H1 (cell line): Measurements from ENCODE around the gene CHST1. TPM values are rescaled to one million over a fixed set of nuclear protein-coding genes. Genes with fewer than 3 reads are reported as not detected.

Source experiments
- CTCF ChIA-PET: fragments of 300-600 bp; sonication (Branson Sonifier 250); formaldehyde crosslinking; loops from one replicate; lab custom pipeline; 2021; ENCODE audit not compliant: partially characterized antibody; lab: Charles Lee
- POLR2A ChIA-PET: fragments of 300-600 bp; sonication (Branson Sonifier 250); formaldehyde crosslinking; loops from one replicate; lab custom pipeline; 2021; ENCODE audit warnings: inconsistent platforms; ENCODE audit not compliant: partially characterized antibody; lab: Charles Lee
- DNase-seq, 2 experiments: peaks; one replicate each; pipeline versions ENCODE4 v3.0.0 to v3.0.0-alpha.2; 2010 to 2022; ENCODE audit warnings: low spot score in 2 of 2, low read depth in 1 of 2, mixed read lengths in 1 of 2
- FAIRE-seq: peaks from 2 replicates; lab custom pipeline; 2011; peaks lifted over from hg19 to GRCh38; lab: Jason Lieb, UNC
- H2AFZ ChIP-seq: 2 replicates; pipeline ENCODE4 v1.8.1; 2012; ENCODE audit warnings: low read length, inconsistent platforms
- H2AK5ac ChIP-seq: 2 replicates; pipeline ENCODE4 v1.6.1; 2013; ENCODE audit warnings: low read depth, low read length
- H2BK120ac ChIP-seq: replicated peaks from 2 replicates; pipeline ENCODE3; 2013; ENCODE audit warnings: low read depth, low read length, inconsistent platforms
- H2BK12ac ChIP-seq: 2 replicates; pipeline ENCODE4 v1.6.1; 2013; ENCODE audit warnings: low read depth, low read length
- H2BK15ac ChIP-seq: 2 replicates; pipeline ENCODE4 v1.6.1; 2013; ENCODE audit warnings: low read length
- H2BK20ac ChIP-seq: 2 replicates; pipeline ENCODE4 v1.6.1; 2013; ENCODE audit warnings: low read length
- H2BK5ac ChIP-seq: 2 replicates; pipeline ENCODE4 v1.6.1; 2013; ENCODE audit warnings: low read depth, low read length
- H3K14ac ChIP-seq: 2 replicates; pipeline ENCODE4 v1.6.1; 2013; ENCODE audit warnings: inconsistent platforms; ENCODE audit not compliant: insufficient read length
- H3K18ac ChIP-seq: 2 replicates; pipeline ENCODE4 v1.6.1; 2013; ENCODE audit warnings: low read length; ENCODE audit errors: extremely low read depth
- H3K23ac ChIP-seq: 2 replicates; pipeline ENCODE4 v1.6.1; 2013; ENCODE audit warnings: inconsistent platforms; ENCODE audit not compliant: insufficient read length
- H3K23me2 ChIP-seq: 2 replicates; pipeline ENCODE4 v1.6.1; 2013; ENCODE audit warnings: low read depth, low read length
- H3K27ac ChIP-seq: 2 replicates; pipeline ENCODE4 v1.6.1; 2011; ENCODE audit warnings: low read depth, low read length, inconsistent platforms
- H3K27me3 ChIP-seq, 4 experiments: replicated peaks in 1 of 4; 1 replicate in 1 of 4; 2 replicates in 3 of 4; pipeline versions ENCODE4 v1.6.1 to v1.8.1; 2011 to 2013; ENCODE audit warnings: low read length in 3 of 4, mild to moderate bottlenecking in 3 of 4, inconsistent platforms in 2 of 4, mixed read lengths in 2 of 4, moderate library complexity in 1 of 4; ENCODE audit not compliant: control insufficient read depth in 3 of 4, insufficient read depth in 3 of 4; ENCODE audit errors: extremely low read depth in 1 of 4
- H3K36me3 ChIP-seq, 4 experiments: 2 replicates each; pipeline versions ENCODE4 v1.6.1 to v1.8.1; 2011 to 2013; ENCODE audit warnings: mild to moderate bottlenecking in 4 of 4, low read length in 3 of 4, moderate library complexity in 2 of 4, control low read depth in 1 of 4, inconsistent platforms in 1 of 4; ENCODE audit not compliant: insufficient read depth in 4 of 4, control insufficient read depth in 2 of 4
- H3K4ac ChIP-seq: replicated peaks from 2 replicates; pipeline ENCODE3; 2013; ENCODE audit warnings: low read length, low read depth, mixed read lengths, inconsistent platforms; ENCODE audit not compliant: insufficient read length
- H3K4me1 ChIP-seq, 4 experiments: replicated peaks in 1 of 4; 1 replicate in 1 of 4; 2 replicates in 3 of 4; pipeline versions ENCODE4 v1.6.1 to v1.8.1; 2011 to 2013; ENCODE audit warnings: low read length in 3 of 4, inconsistent platforms in 2 of 4, mixed read lengths in 1 of 4; ENCODE audit not compliant: insufficient read depth in 4 of 4, control insufficient read depth in 3 of 4
- H3K4me2 ChIP-seq, 2 experiments: 2 replicates each; pipeline versions ENCODE4 v1.6.1 to v1.8.1; 2011 to 2013; ENCODE audit warnings: low read depth in 2 of 2, low read length in 2 of 2, control low read depth in 1 of 2, inconsistent platforms in 1 of 2, mild to moderate bottlenecking in 1 of 2; ENCODE audit not compliant: insufficient read depth in 1 of 2
- H3K4me3 ChIP-seq, 4 experiments: fragments of 200-600, 300-600 bp in 1 of 4; sonication (generic), shearing (Covaris generic), sonication (Bioruptor Twin) in 1 of 4; 2 replicates each; pipeline versions ENCODE4 v1.5.1 to v1.8.1; 2011 to 2016; ENCODE audit warnings: low read length in 4 of 4, low read depth in 3 of 4, control low read depth in 2 of 4, inconsistent platforms in 2 of 4, mild to moderate bottlenecking in 2 of 4, mixed read lengths in 1 of 4, moderate library complexity in 1 of 4; ENCODE audit not compliant: insufficient read depth in 2 of 4; ENCODE audit errors: extremely low read depth in 1 of 4
- H3K56ac ChIP-seq: replicated peaks from 2 replicates; pipeline ENCODE3; 2013; ENCODE audit warnings: low read depth, mild to moderate bottlenecking, mixed read lengths, low read length, inconsistent platforms; ENCODE audit not compliant: insufficient read length
- H3K79me1 ChIP-seq: 2 replicates; pipeline ENCODE4 v1.6.1; 2013; ENCODE audit warnings: low read depth, low read length, control low read depth
- H3K79me2 ChIP-seq, 2 experiments: 2 replicates each; pipeline versions ENCODE4 v1.6.1 to v1.8.1; 2012 to 2013; ENCODE audit warnings: low read length in 2 of 2, mild to moderate bottlenecking in 2 of 2, inconsistent platforms in 1 of 2; ENCODE audit not compliant: insufficient read depth in 2 of 2, control insufficient read depth in 1 of 2
- H3K9ac ChIP-seq, 4 experiments: replicated peaks in 1 of 4; 1 replicate in 1 of 4; 2 replicates in 3 of 4; pipeline versions ENCODE4 v1.6.1 to v1.8.1; 2011 to 2013; ENCODE audit warnings: low read depth in 3 of 4, low read length in 3 of 4, control low read depth in 2 of 4, mild to moderate bottlenecking in 2 of 4, moderate library complexity in 2 of 4, inconsistent platforms in 1 of 4; ENCODE audit errors: extremely low read depth in 1 of 4
- H3K9me3 ChIP-seq, 2 experiments: 2 replicates each; pipeline versions ENCODE4 v1.6.1 to v1.8.1; 2012 to 2013; ENCODE audit warnings: mild to moderate bottlenecking in 2 of 2, moderate library complexity in 2 of 2, control low read depth in 1 of 2, inconsistent platforms in 1 of 2, low read depth in 1 of 2, low read length in 1 of 2, mixed read lengths in 1 of 2; ENCODE audit not compliant: insufficient read depth in 2 of 2
- H4K20me1 ChIP-seq, 2 experiments: replicated peaks in 1 of 2; 2 replicates each; pipeline versions ENCODE3 to v1.8.1; 2011 to 2013; ENCODE audit warnings: inconsistent platforms in 2 of 2, low read length in 2 of 2, mild to moderate bottlenecking in 1 of 2; ENCODE audit not compliant: insufficient read depth in 2 of 2, control insufficient read depth in 1 of 2
- H4K5ac ChIP-seq: 2 replicates; pipeline ENCODE4 v1.6.1; 2013; ENCODE audit warnings: low read length, low read depth, mixed read lengths, inconsistent platforms; ENCODE audit not compliant: insufficient read length
- H4K8ac ChIP-seq: 2 replicates; pipeline ENCODE4 v1.8.0; 2013; ENCODE audit warnings: mild to moderate bottlenecking, moderate library complexity, low read length, inconsistent platforms; ENCODE audit not compliant: insufficient read depth; ENCODE audit errors: extremely low read depth
- H4K91ac ChIP-seq: replicated peaks from 2 replicates; pipeline ENCODE3; 2013; ENCODE audit warnings: low read length, mixed read lengths, inconsistent platforms; ENCODE audit not compliant: insufficient read length
- CHD1 ChIP-seq: IDR thresholded peaks from 2 replicates; pipeline ENCODE4 v1.6.1; 2012; ENCODE audit warnings: low read depth, low read length, improper control_type of control experiment
- EGR1 ChIP-seq: IDR thresholded peaks from 2 replicates; pipeline ENCODE4 v1.6.1; 2011; ENCODE audit warnings: low read depth, low read length, borderline replicate concordance
- EP300 ChIP-seq, 2 experiments: IDR thresholded peaks; 1 replicate in 1 of 2; 2 replicates in 1 of 2; pipeline ENCODE4 v1.6.1; 2011 to 2012; ENCODE audit warnings: low read depth in 2 of 2, low read length in 2 of 2, mild to moderate bottlenecking in 2 of 2, borderline replicate concordance in 1 of 2, inconsistent platforms in 1 of 2, moderate library complexity in 1 of 2
- FOSL1 ChIP-seq: IDR thresholded peaks from 2 replicates; pipeline ENCODE4 v1.6.1; 2011; ENCODE audit warnings: mild to moderate bottlenecking, low read depth, low read length, moderate library complexity; ENCODE audit not compliant: insufficient read depth
- JUND ChIP-seq: IDR thresholded peaks from 2 replicates; pipeline ENCODE4 v1.6.1; 2011; ENCODE audit warnings: mild to moderate bottlenecking, improper control_type of control experiment, low read length
- RNF2 ChIP-seq: fragments of 200-900, 300-1000 bp; sonication (generic); IDR thresholded peaks from 2 replicates; pipeline ENCODE4 v1.7.1; 2016; ENCODE audit warnings: borderline replicate concordance, low read depth, mild to moderate bottlenecking, antibody characterized with exemption, low read length; ENCODE audit not compliant: poor library complexity, severe bottlenecking; ENCODE audit errors: missing control alignments
- TAF7 ChIP-seq: optimal IDR thresholded peaks from 2 replicates; pipeline ENCODE3; 2011; ENCODE audit warnings: low read depth, mild to moderate bottlenecking, inconsistent platforms, low read length, moderate library complexity, borderline replicate concordance
- YY1 ChIP-seq: IDR thresholded peaks from 2 replicates; pipeline ENCODE4 v1.6.1; 2011; ENCODE audit warnings: low read depth, mild to moderate bottlenecking, low read length
- WGBS, 2 experiments: shearing (Covaris generic) in 1 of 2; methylation state at CpG; one replicate each; pipeline versions ENCODE4 v1.1.6 to v1.1.7; 2013 to 2015; ENCODE audit warnings: low lambda C conversion rate in 2 of 2, mixed read lengths in 2 of 2, inconsistent platforms in 1 of 2, low coverage in 1 of 2, missing lambda C conversion rate in 1 of 2; ENCODE audit not compliant: insufficient replicate concordance in 2 of 2, insufficient coverage in 1 of 2, insufficient read length in 1 of 2; ENCODE audit errors: extremely low coverage in 1 of 2, missing lambda C conversion rate in 1 of 2; 5-methylcytosine and 5-hydroxymethylcytosine counted together
- polyA plus RNA-seq, 7 experiments: library from polyadenylated mRNA; depleted of rRNA in 3 of 7; stranded (reverse) in 5 of 7; unstranded in 2 of 7; fragments of >200 nt in 5 of 7; fragments of 200-250 nt in 2 of 7; gene quantifications; 1 replicate in 5 of 7; 2 replicates in 1 of 7; 4 replicates in 1 of 7; pipeline versions ENCODE4 v1.2.1 to v1.2.3, GENCODE V29; 2011 to 2013; ENCODE audit warnings: missing spikeins in 2 of 7, mixed read lengths in 2 of 7
- total RNA-seq: library from RNA; stranded (reverse); fragmentation: NEBNext Ultra II Directional; extraction: Animal tissue kit (Norgen Biotek cat#: 25700); gene quantifications from 2 replicates; pipeline ENCODE4 v1.2.1, GENCODE V29; 2021
- TF ChIP-seq, protein P1 (sequence below): IDR thresholded peaks from 2 replicates; pipeline ENCODE4 v1.6.1; 2011; ENCODE audit warnings: low read length, improper control_type of control experiment

CHST1 gene
- total and polyA plus RNA-seq, 2 of the 8 experiments (the other 6 are each of a cell fraction or from before 2014, with no cell fraction given), result 1.6 to 3.8 TPM

DNA sequence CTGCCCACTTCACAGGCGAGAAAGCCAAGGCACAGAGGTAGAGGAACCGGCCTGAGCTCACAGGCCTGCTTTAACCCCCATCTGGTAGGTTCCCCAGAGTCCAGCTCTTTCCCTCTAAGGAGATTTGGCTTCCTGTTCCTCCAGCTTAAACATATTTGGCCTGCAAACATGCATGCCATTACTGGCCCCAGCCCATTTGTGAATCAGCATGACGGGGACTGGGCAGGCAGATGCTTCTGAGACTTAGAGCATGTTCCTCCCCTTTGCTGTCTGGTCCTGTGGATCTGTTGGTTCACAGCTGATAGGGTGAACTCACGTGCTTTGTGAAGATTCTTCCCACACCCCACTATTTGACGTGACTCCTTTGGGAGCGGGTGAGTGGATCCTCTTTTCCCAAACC, 12.6 kb downstream of the CHST1 start:
- H3K56ac ChIP-seq, result no peak overlapping the region
- CTCF ChIA-PET, result interaction anchor here (0.7 to 4.3 kb wide), 5 partner anchors 76 to 281 kb away, joined by 3 to 42 read pairs (median 3); no protein-coding TSS in a partner anchor
- H2BK120ac ChIP-seq, result no peak overlapping the region
- no peaks in the 10 kb centered on the region for H3K79me2 ChIP-seq
- H2BK12ac ChIP-seq, result no peak overlapping the region
- H3K27me3 ChIP-seq, result no peaks in the 10 kb centered on the region; a peak in 1 of 7 replicates
- no peaks in the 10 kb centered on the region for H3K36me3 ChIP-seq
- H4K8ac ChIP-seq, result no peak overlapping the region; the same call in 1 of the 2 replicates
- H3K4ac ChIP-seq, result no peak overlapping the region
- no peak overlapping the region for H2AFZ ChIP-seq
- no peak overlapping the region for H2BK5ac ChIP-seq
- H3K14ac ChIP-seq, result no peak overlapping the region
- no peak overlapping the region for H3K4me2 ChIP-seq
- 82% methylated on average over 6 of the region's 6 CpGs; no CpG with 5 or more reads in 1 of the 2 experiments for WGBS, 2 experiments
- H2AK5ac ChIP-seq, result no peak overlapping the region
- H2BK15ac ChIP-seq, result no peak overlapping the region
- no peak overlapping the region for H3K27ac ChIP-seq
- no peak overlapping the region for H3K4me3 ChIP-seq
- POLR2A ChIA-PET, result no interaction called here
- H2BK20ac ChIP-seq, result no peak overlapping the region
- TF ChIP-seq CHD1, result no peak
- no peak for TF ChIP-seq RNF2
- TF ChIP-seq EGR1, result no peak
- TF ChIP-seq YY1, result no peak
- no peak for TF ChIP-seq TAF7
- TF ChIP-seq JUND, result no peak
- TF ChIP-seq FOSL1, result no peak
- TF ChIP-seq, protein P1, sequence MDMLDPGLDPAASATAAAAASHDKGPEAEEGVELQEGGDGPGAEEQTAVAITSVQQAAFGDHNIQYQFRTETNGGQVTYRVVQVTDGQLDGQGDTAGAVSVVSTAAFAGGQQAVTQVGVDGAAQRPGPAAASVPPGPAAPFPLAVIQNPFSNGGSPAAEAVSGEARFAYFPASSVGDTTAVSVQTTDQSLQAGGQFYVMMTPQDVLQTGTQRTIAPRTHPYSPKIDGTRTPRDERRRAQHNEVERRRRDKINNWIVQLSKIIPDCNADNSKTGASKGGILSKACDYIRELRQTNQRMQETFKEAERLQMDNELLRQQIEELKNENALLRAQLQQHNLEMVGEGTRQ, result no peak
- no peak for TF ChIP-seq EP300 (IDR thresholded peaks at IDR 0.05; ENCODE audit: borderline replicate concordance in 1 of 2, low read depth in 2 of 2, low read length in 2 of 2)
- H4K20me1 ChIP-seq, result no peaks in the 10 kb centered on the region
- H3K9ac ChIP-seq, result no peak overlapping the region
- no peak overlapping the region for H4K5ac ChIP-seq
- no peak overlapping the region for H3K18ac ChIP-seq
- FAIRE-seq, result no peak
- no peak overlapping the region for H3K23ac ChIP-seq
- no peaks in the 10 kb centered on the region for H3K23me2 ChIP-seq
- no peak overlapping the region for H4K91ac ChIP-seq
- peak in 1 of 2 experiments; percentile 28 for DNase-seq
- peaks cover 0 to 9% (median 7%) of the 10 kb centered on the region in 4 experiments; a peak in 4 of 7 replicates for H3K4me1 ChIP-seq
- no peaks in the 10 kb centered on the region for H3K79me1 ChIP-seq
- H3K9me3 ChIP-seq, result no peaks in the 10 kb centered on the region
